Karpas-422 (cell line): ENCODE data around the gene GDPD5. TPM values are rescaled to one million over a fixed set of nuclear protein-coding genes. Genes with fewer than 3 reads are reported as not detected.
"Not testable (repeated sequence)": the region's sequence is repeated elsewhere in the genome, so short reads cannot be mapped to it uniquely, and the experiment has no call there.

Source experiments
- DNase-seq: peaks from one replicate; pipeline ENCODE4 v3.0.0-alpha.2; 2015
- H2AFZ ChIP-seq: fragments of 200-600 bp; sonication (generic); 2 replicates; pipeline ENCODE4 v1.6.1; 2014; ENCODE audit warnings: antibody characterized with exemption, low read length, mixed read lengths
- H3K27ac ChIP-seq: fragments of 200-600 bp; sonication (generic); 2 replicates; pipeline ENCODE4 v1.5.1; 2014; ENCODE audit warnings: mild to moderate bottlenecking, low read length, moderate library complexity
- H3K27me3 ChIP-seq: fragments of 200-600 bp; sonication (generic); 2 replicates; pipeline ENCODE4 v1.6.1; 2014; ENCODE audit warnings: low read length, mixed read lengths
- H3K36me3 ChIP-seq: fragments of 200-600 bp; sonication (generic); 2 replicates; pipeline ENCODE4 v1.6.1; 2014; ENCODE audit warnings: low read length, mixed read lengths; ENCODE audit not compliant: insufficient read depth
- H3K4me1 ChIP-seq: fragments of 200-600 bp; sonication (generic); 2 replicates; pipeline ENCODE4 v1.6.1; 2014; ENCODE audit warnings: mild to moderate bottlenecking, low read length, mixed read lengths
- H3K4me2 ChIP-seq: fragments of 200-600 bp; sonication (generic); 2 replicates; pipeline ENCODE4 v1.6.1; 2014; ENCODE audit warnings: low read length, low read depth, mild to moderate bottlenecking; ENCODE audit not compliant: poor library complexity, severe bottlenecking
- H3K4me3 ChIP-seq: fragments of 200-600 bp; sonication (generic); 2 replicates; pipeline ENCODE4 v1.5.1; 2014; ENCODE audit warnings: mild to moderate bottlenecking, antibody characterized with exemption, low read length, mixed read lengths
- H3K79me2 ChIP-seq: fragments of 200-600 bp; sonication (generic); 2 replicates; pipeline ENCODE4 v1.6.1; 2014; ENCODE audit warnings: mild to moderate bottlenecking, low read length, mixed read lengths
- H3K9ac ChIP-seq: fragments of 200-600 bp; sonication (generic); 2 replicates; pipeline ENCODE4 v1.6.0; 2014; ENCODE audit warnings: low read length
- H3K9me2 ChIP-seq: fragments of 200-600 bp; sonication (generic), shearing (Covaris generic); replicated peaks from 2 replicates; pipeline ENCODE4 v1.6.0; 2014; ENCODE audit warnings: mild to moderate bottlenecking, low read length, moderate library complexity; ENCODE audit not compliant: insufficient read depth
- H3K9me3 ChIP-seq: fragments of 300-700, 200-600 bp; sonication (generic); 2 replicates; pipeline ENCODE4 v1.6.1; 2014; ENCODE audit warnings: low read length, mixed read lengths
- H4K20me1 ChIP-seq: fragments of 200-600 bp; sonication (generic); 2 replicates; pipeline ENCODE4 v1.6.1; 2014; ENCODE audit warnings: mild to moderate bottlenecking, antibody characterized with exemption, low read length, low read depth; ENCODE audit not compliant: insufficient read depth
- total RNA-seq: library from RNA; depleted of rRNA; stranded (reverse); fragments of >200 nt; shearing (Covaris generic); gene quantifications from 2 replicates; pipeline ENCODE4 v1.2.3, GENCODE V29; 2014; ENCODE audit warnings: low replicate concordance

The GDPD5 gene
- total RNA-seq, 1 experiment from 2014 or later = 137 TPM

- Histone ChIP-seq H2AFZ (no peak overlapping the region), H3K9me3 (no peaks in the 10 kb centered on the region), H3K4me3 (no peak overlapping the region), H3K4me1 (no peaks in the 10 kb centered on the region), H3K27me3 (no peaks in the 10 kb centered on the region), H3K79me2 (no peaks in the 10 kb centered on the region), H3K27ac (no peak overlapping the region), H3K9ac (no peak overlapping the region), H3K36me3 (peaks cover 3% of the 10 kb centered on the region), H4K20me1 (no peaks in the 10 kb centered on the region), H3K9me2 (no peaks in the 10 kb centered on the region), H3K4me2 (no peak overlapping the region)
- no peak for DNase-seq
Observed at GRCh38 chr11:75424396-75424795, 101.3 kb downstream of the GDPD5 start.

GRCh38 chr11:75423721-75424120, 102.0 kb downstream of the GDPD5 start:
- no peaks in the 10 kb centered on the region for H3K79me2 ChIP-seq
- no peak overlapping the region for H3K4me3 ChIP-seq
- no peak overlapping the region for H3K9ac ChIP-seq
- H3K27ac ChIP-seq = no peak overlapping the region
- no peaks in the 10 kb centered on the region for H3K27me3 ChIP-seq
- DNase-seq = no peak
- H3K9me3 ChIP-seq = no peaks in the 10 kb centered on the region
- peaks cover 3% of the 10 kb centered on the region for H3K36me3 ChIP-seq
- no peaks in the 10 kb centered on the region for H3K4me1 ChIP-seq
- no peaks in the 10 kb centered on the region for H4K20me1 ChIP-seq
- H2AFZ ChIP-seq = no peak overlapping the region
- no peak overlapping the region for H3K4me2 ChIP-seq
- H3K9me2 ChIP-seq = no peaks in the 10 kb centered on the region

- Histone ChIP-seq H3K9me3 (no peaks in the 10 kb centered on the region), H3K4me1 (no peaks in the 10 kb centered on the region), H3K36me3 (peaks cover 3% of the 10 kb centered on the region), H2AFZ (no peak overlapping the region), H3K4me2 (no peak overlapping the region), H3K9me2 (no peaks in the 10 kb centered on the region), H3K79me2 (no peaks in the 10 kb centered on the region), H3K4me3 (no peak overlapping the region), H3K27ac (no peak overlapping the region), H4K20me1 (no peaks in the 10 kb centered on the region), H3K27me3 (no peaks in the 10 kb centered on the region), H3K9ac (no peak overlapping the region)
- no peak for DNase-seq
Observed at GRCh38 chr11:75422248-75423231, 103.2 kb downstream of the GDPD5 start.

DNA sequence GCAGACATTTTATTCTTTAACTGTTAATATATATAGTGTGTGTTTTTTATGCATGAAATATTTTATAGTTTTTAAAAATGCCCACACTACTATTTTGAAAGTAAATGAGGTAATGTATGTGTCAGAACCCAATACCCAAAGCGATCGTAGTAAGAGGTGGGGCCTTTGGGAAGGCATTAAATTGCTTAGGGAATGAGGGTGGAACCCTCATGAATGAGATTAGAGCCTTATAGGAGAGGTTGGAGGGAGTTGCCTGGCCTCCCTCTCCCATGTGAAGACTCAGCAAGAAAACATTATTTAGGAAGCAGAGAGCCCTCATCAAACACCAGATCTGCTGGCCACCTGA, 103.9 kb downstream of the GDPD5 start:
- Histone ChIP-seq H4K20me1 (no peaks in the 10 kb centered on the region), H3K27ac (no peak overlapping the region), H3K9me2 (no peaks in the 10 kb centered on the region), H3K4me2 (no peak overlapping the region), H3K9me3 (no peaks in the 10 kb centered on the region), H3K79me2 (no peaks in the 10 kb centered on the region), H3K9ac (no peak overlapping the region), H2AFZ (no peak overlapping the region), H3K27me3 (no peaks in the 10 kb centered on the region), H3K36me3 (peaks cover 3% of the 10 kb centered on the region), H3K4me3 (no peak overlapping the region), H3K4me1 (no peaks in the 10 kb centered on the region)
- DNase-seq = no peak

GRCh38 chr11:75421035-75421602, 104.6 kb downstream of the GDPD5 start:
- no peak overlapping the region for H3K4me3 ChIP-seq
- H3K9ac ChIP-seq = no peak overlapping the region
- H3K9me2 ChIP-seq = no peaks in the 10 kb centered on the region
- peaks cover 3% of the 10 kb centered on the region for H3K36me3 ChIP-seq
- H2AFZ ChIP-seq = no peak overlapping the region
- no peaks in the 10 kb centered on the region for H4K20me1 ChIP-seq
- H3K27ac ChIP-seq = no peak overlapping the region
- DNase-seq = no peak
- no peaks in the 10 kb centered on the region for H3K79me2 ChIP-seq
- no peaks in the 10 kb centered on the region for H3K27me3 ChIP-seq
- no peaks in the 10 kb centered on the region for H3K4me1 ChIP-seq
- H3K9me3 ChIP-seq = no peaks in the 10 kb centered on the region
- no peak overlapping the region for H3K4me2 ChIP-seq

DNA sequence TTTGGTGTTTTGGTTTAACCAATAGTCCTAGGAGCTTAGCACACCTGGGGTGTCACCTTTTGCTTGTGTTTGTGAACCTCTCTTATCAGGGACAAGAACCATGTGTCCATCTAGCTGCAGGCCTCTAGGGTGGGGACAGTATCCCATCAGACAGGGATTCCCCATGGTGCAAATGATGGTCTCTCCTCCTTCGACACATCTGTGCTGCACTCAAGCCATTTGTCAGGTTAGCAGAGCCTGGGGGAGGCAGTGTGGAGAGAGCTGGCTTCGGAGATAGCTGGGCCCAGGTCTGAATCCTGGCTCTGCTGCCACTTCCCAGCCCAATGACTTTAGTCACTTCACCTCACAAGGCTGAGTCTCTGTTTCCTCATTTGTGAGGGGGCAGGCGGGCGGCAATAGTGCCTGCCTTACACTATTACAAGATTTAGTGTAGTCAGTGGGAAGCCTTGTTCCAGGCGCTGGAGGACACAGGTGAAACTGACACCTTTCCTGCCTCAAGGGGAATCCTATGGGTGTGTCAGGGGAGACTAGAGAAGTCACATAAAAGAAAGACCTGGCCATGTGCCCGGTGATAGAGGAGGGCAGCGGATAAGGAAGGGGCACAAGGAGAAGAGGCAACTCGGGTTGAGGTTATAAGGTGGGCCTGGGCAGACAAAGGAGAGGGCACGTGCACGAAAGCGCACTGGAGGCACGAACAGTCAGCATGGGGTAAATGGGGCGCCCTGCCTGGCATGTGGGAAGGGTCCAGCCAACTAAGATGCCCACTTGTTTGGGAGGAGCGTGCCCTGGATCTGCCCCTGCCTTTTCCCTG, 105.3 kb downstream of the GDPD5 start:
- no peaks in the 10 kb centered on the region for H3K9me3 ChIP-seq
- H3K36me3 ChIP-seq = peaks cover 3% of the 10 kb centered on the region
- no peaks in the 10 kb centered on the region for H3K79me2 ChIP-seq
- no peak overlapping the region for H3K27ac ChIP-seq
- H3K4me3 ChIP-seq = no peak overlapping the region
- no peak for DNase-seq
- H3K9me2 ChIP-seq = no peaks in the 10 kb centered on the region
- H3K27me3 ChIP-seq = no peaks in the 10 kb centered on the region
- no peak overlapping the region for H2AFZ ChIP-seq
- no peak overlapping the region for H3K4me2 ChIP-seq
- H3K4me1 ChIP-seq = no peaks in the 10 kb centered on the region
- H3K9ac ChIP-seq = no peak overlapping the region
- no peaks in the 10 kb centered on the region for H4K20me1 ChIP-seq

DNA sequence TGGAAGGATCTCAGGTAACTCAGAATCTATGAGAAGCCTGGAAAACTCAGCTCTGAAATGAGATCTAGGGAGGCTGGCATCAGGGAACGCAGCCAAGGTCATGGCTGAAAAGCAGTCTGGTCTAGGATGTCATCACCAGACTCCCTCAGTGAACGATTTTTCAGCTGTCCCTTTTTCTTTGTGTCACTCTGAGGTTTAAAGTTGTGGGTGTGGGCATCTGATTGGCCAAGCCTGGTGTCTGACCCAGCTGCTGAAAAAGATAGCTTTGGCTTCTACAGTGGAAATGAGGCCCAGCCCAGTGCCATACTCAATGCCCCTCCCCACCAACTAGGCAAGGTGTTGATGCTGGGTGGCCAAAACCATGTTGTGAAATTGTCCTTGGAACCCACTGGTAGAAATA, 111.9 kb downstream of the GDPD5 start:
- Histone ChIP-seq H3K9me3 (no peaks in the 10 kb centered on the region), H3K27me3 (no peaks in the 10 kb centered on the region), H3K4me1 (no peaks in the 10 kb centered on the region), H3K9me2 (no peaks in the 10 kb centered on the region), H3K4me2 (no peak overlapping the region), H3K9ac (no peak overlapping the region), H2AFZ (no peak overlapping the region), H3K4me3 (no peak overlapping the region), H3K36me3 (peaks cover 3% of the 10 kb centered on the region), H3K27ac (no peak overlapping the region), H3K79me2 (no peaks in the 10 kb centered on the region), H4K20me1 (no peaks in the 10 kb centered on the region)
- DNase-seq = no peak

- not testable (repeated sequence) for H3K9me2 ChIP-seq, H3K9me3 ChIP-seq, H3K27ac ChIP-seq, DNase-seq, H3K79me2 ChIP-seq, H2AFZ ChIP-seq, H3K27me3 ChIP-seq, H4K20me1 ChIP-seq, H3K4me3 ChIP-seq, H3K9ac ChIP-seq, H3K4me2 ChIP-seq, H3K4me1 ChIP-seq
- peaks cover 11% of the 10 kb centered on the region for H3K36me3 ChIP-seq
Observed at GRCh38 chr11:75413146-75413545, 112.6 kb downstream of the GDPD5 start.
